Parathyroid adenoma (tissue), 2 donors: ENCODE measurements around the gene AREL1.

Experiments used
- H2AFZ ChIP-seq: fragments of 300-600 bp; sonication (generic); one replicate; pipeline ENCODE4 v1.7.0; 2017; ENCODE audit warnings: antibody characterized with exemption, mild to moderate bottlenecking
- H3K27ac ChIP-seq: fragments of 300-600 bp; sonication (generic); one replicate; pipeline ENCODE4 v1.7.0; 2017
- H3K27me3 ChIP-seq: fragments of 300-600 bp; sonication (generic); one replicate; pipeline ENCODE4 v1.7.0; 2017; ENCODE audit warnings: low read length; ENCODE audit not compliant: control insufficient read depth, insufficient read depth
- H3K36me3 ChIP-seq: fragments of 300-600 bp; sonication (generic); one replicate; pipeline ENCODE4 v1.7.0; 2017; ENCODE audit warnings: low read length; ENCODE audit not compliant: control insufficient read depth, insufficient read depth
- H3K4me1 ChIP-seq: fragments of 300-600 bp; sonication (generic); one replicate; pipeline ENCODE4 v1.7.0; 2017; ENCODE audit warnings: control low read depth
- H3K4me2 ChIP-seq: fragments of 300-600 bp; sonication (generic); one replicate; pipeline ENCODE4 v1.7.0; 2017; ENCODE audit warnings: low read length
- H3K4me3 ChIP-seq: fragments of 300-600 bp; sonication (generic); one replicate; pipeline ENCODE4 v1.7.0; 2017; ENCODE audit warnings: low read depth, low read length
- H3K79me2 ChIP-seq: fragments of 300-600 bp; sonication (generic); one replicate; pipeline ENCODE4 v1.7.0; 2017; ENCODE audit warnings: control low read depth
- H3K9ac ChIP-seq: fragments of 300-600 bp; sonication (generic); one replicate; pipeline ENCODE4 v1.7.0; 2017; ENCODE audit warnings: mild to moderate bottlenecking
- H3K9me3 ChIP-seq: fragments of 300-600 bp; sonication (generic); one replicate; pipeline ENCODE4 v1.7.0; 2017; ENCODE audit warnings: low read length; ENCODE audit not compliant: control insufficient read depth
- CTCF ChIP-seq: fragments of 300-600 bp; sonication (generic); IDR thresholded peaks from one replicate; pipeline ENCODE4 v1.7.0; 2017; ENCODE audit warnings: antibody characterized with exemption, mild to moderate bottlenecking
- donor health status: primary hyperparathyroidism.

AREL1 gene

DNA sequence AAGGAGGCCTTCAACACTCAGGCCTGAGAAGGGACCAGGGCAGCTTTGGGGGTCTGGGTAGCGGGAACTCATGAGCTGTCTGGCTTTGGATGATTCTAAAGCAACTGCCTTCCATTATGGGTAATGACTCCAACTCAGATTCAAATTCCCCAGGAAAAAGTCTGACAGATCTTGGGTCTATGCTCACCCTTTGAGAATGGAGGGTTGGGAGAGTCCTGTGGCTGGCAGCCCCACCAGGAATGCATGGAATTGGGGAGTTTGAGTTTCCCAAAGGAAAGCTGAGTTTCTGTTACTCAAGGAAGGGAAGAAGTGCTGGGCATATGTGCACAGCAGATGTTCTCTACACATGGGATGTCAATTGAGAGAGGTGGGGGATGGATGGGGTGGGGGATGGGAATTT, 78.4 kb downstream of the AREL1 start:
- H2AFZ ChIP-seq: no peak overlapping the region
- H3K79me2 ChIP-seq: no peaks in the 10 kb centered on the region
- no peaks in the 10 kb centered on the region for H3K36me3 ChIP-seq
- no peak overlapping the region for H3K27ac ChIP-seq
- TF ChIP-seq CTCF: no peak
- no peak overlapping the region for H3K4me2 ChIP-seq
- no peaks in the 10 kb centered on the region for H3K4me1 ChIP-seq
- H3K9ac ChIP-seq: no peak overlapping the region
- H3K9me3 ChIP-seq: no peaks in the 10 kb centered on the region
- H3K4me3 ChIP-seq: no peak overlapping the region
- no peaks in the 10 kb centered on the region for H3K27me3 ChIP-seq

DNA sequence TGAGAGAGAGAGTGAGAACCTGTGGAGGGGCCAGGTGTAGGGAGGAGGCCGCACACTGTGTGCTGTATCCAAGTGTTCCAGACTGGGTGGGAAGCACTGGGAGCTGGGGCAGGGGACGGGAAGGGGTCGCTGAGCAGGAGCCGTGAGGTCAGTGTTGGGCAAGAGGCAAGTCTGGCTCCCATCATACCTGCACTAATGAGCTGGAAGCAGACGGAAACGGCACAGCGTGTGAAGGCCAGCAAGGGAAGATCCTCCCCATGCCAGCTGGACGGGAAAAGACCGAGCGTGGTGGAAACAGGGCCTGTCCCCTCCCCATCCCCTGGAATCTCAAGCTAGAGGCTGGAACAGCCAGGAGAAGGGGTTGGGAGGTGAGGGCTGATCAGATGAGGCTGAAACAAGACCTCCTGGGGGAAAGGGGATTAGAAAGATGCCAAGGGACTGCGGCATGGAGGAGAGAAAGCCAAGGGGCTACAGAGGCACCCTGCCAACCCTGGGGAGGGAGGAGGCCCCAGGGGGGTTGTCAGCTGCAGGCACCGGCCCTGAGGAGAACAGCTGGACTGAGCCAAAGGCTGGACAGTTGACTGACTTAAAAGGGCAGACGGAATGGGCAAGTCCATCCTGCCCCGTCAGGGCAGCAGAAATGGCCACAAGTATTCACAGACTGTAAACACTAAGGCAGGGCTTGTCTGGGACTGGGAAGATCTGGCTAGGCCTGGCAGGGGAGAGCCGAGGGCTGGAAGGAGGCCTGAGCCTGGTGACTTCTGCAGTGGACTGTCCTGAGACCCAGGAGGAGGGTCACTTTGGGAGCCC, 81.8 kb downstream of the AREL1 start:
- no peaks in the 10 kb centered on the region for H3K27me3 ChIP-seq
- H3K36me3 ChIP-seq: no peaks in the 10 kb centered on the region
- H3K79me2 ChIP-seq: no peaks in the 10 kb centered on the region
- no peaks in the 10 kb centered on the region for H3K4me1 ChIP-seq
- no peak for TF ChIP-seq CTCF
- no peaks in the 10 kb centered on the region for H3K9me3 ChIP-seq
- H2AFZ ChIP-seq: no peak overlapping the region
- H3K27ac ChIP-seq: no peak overlapping the region
- no peak overlapping the region for H3K4me2 ChIP-seq
- no peak overlapping the region for H3K9ac ChIP-seq
- H3K4me3 ChIP-seq: no peak overlapping the region

- H2AFZ ChIP-seq: no peak overlapping the region
- no peak overlapping the region for H3K4me3 ChIP-seq
- H3K79me2 ChIP-seq: no peaks in the 10 kb centered on the region
- H3K4me1 ChIP-seq: no peaks in the 10 kb centered on the region
- H3K4me2 ChIP-seq: no peak overlapping the region
- H3K27me3 ChIP-seq: no peaks in the 10 kb centered on the region
- H3K27ac ChIP-seq: no peak overlapping the region
- H3K36me3 ChIP-seq: no peaks in the 10 kb centered on the region
- H3K9ac ChIP-seq: no peak overlapping the region
- H3K9me3 ChIP-seq: no peaks in the 10 kb centered on the region
- no peak for TF ChIP-seq CTCF
Observed at GRCh38 chr14:74628418-74628817, 84.5 kb downstream of the AREL1 start.

DNA sequence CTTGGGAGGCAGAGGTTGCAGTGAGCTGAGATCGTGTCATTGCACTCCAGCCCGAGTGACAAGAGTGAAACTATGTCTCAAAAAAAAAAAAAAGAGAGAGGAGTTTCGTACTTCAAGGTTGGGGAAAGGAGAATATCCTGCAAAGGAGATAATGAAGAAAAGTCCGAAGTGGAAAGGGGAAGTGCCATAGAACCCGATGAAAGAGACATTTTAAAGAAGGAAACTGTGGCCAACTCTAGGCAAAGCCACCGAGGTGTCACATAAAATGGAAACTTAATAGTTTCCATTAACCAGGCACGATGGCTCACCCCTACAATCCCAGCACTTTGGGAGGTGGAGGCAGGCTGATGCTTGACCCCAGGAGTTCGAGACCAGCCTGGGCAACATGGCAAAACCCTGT, 85.8 kb downstream of the AREL1 start:
- Histone ChIP-seq H3K9ac (no peak overlapping the region), H3K27me3 (no peaks in the 10 kb centered on the region), H3K36me3 (no peaks in the 10 kb centered on the region), H3K4me1 (no peaks in the 10 kb centered on the region), H3K4me2 (no peak overlapping the region), H3K27ac (no peak overlapping the region), H3K9me3 (no peaks in the 10 kb centered on the region), H3K4me3 (no peak overlapping the region), H2AFZ (no peak overlapping the region), H3K79me2 (no peaks in the 10 kb centered on the region)
- no peak for TF ChIP-seq CTCF

DNA sequence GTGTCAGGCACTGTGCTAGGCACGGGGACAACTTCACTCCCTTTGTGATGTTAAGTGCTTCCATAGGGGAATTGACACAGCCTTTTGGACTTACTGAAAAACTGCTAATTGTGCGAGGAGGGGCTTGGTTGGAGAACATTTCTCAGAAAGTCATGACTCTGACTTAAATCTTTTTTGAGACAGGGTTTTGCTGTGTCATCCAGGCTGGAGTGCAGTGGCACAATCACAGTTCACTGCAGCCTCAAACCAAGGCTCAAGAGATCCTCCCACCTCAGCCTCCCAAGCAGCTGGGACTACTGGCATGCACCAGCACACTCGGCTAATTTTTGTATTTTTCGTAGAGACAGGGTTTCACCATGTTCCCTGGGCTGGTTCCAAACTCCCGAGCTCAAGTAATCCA, 90.6 kb downstream of the AREL1 start:
- Histone ChIP-seq H2AFZ (no peak overlapping the region), H3K4me3 (no peak overlapping the region), H3K9ac (no peak overlapping the region), H3K9me3 (no peaks in the 10 kb centered on the region), H3K27ac (no peak overlapping the region), H3K4me2 (no peak overlapping the region), H3K27me3 (no peaks in the 10 kb centered on the region), H3K4me1 (no peaks in the 10 kb centered on the region), H3K79me2 (no peaks in the 10 kb centered on the region), H3K36me3 (no peaks in the 10 kb centered on the region)
- no peak for TF ChIP-seq CTCF
